ENCODE results near the gene SCN4B.

- TF ChIP-seq HDAC2 (IDR thresholded peaks at IDR 0.05), result no peak
- TF ChIP-seq CTCF (IDR thresholded peaks at IDR 0.05 in 2 of 3, conservative IDR thresholded peaks at IDR 0.05 in 1 of 3; ENCODE audit: control insufficient read depth in 2 of 3, extremely low read depth in 1 of 3, insufficient read depth in 1 of 3, low read depth in 3 of 3, low read length in 3 of 3), result no peak
Measured at GRCh38 chr11:118157186-118157895, 4.7 kb upstream of the SCN4B start.

Measured in GM12878 (cell line).